Measurements from ENCODE around the gene UBR2.
A peak's percentile ranks its signal among the peaks of the same experiment; 100 is the strongest.
"Not testable (repeated sequence)": the region's sequence is repeated elsewhere in the genome, so short reads cannot be mapped to it uniquely, and the experiment has no call there.

The UBR2 gene

DNA sequence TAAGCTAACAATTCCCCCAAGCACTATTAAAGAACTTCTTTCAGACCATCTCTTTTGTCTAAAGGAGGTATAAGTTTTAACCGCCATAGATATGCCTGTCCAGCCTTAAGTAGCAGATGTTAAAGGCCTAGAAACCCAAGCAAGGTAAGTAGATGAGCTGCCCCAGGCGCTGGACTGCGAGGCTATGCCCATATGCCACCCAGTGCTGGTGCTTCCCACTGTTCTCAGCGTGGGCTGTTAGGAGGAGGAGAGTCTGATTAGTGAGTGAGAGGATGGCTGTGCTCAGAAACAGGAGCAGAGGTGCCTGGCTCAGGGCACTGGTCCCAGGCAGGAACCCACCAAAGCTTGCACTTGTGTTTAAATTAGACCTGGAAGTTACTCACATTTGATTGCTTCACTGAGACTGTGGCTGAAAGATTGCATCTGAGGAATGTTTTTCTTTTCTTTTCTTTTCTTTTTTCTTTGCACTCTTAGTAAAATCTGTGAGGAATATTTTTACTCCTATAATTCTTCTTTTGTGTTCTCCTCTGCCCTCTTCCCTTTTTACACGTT lies 126.4 kb downstream of the UBR2 start:
- Histone ChIP-seq H3K4me3 (ENCODE audit: low read depth, low read length) (no peak overlapping the region), H3K27ac (ENCODE audit: low read depth, low read length) (peak overlapping the region; percentile 88), H2AFZ (ENCODE audit: low read length, unreplicated experiment) (no peak overlapping the region), H3K4me1 (ENCODE audit: control insufficient read depth, insufficient read depth, low read length, unreplicated experiment) (peaks cover 60% of the 10 kb centered on the region), H3K36me3 (ENCODE audit: insufficient read depth, low read length) (peaks cover 11% of the 10 kb centered on the region), H3K27me3 (ENCODE audit: insufficient read depth, low read length) (no peaks in the 10 kb centered on the region), H3K79me2 (ENCODE audit: control insufficient read depth, insufficient read depth, low read length, unreplicated experiment) (no peaks in the 10 kb centered on the region)

DNA sequence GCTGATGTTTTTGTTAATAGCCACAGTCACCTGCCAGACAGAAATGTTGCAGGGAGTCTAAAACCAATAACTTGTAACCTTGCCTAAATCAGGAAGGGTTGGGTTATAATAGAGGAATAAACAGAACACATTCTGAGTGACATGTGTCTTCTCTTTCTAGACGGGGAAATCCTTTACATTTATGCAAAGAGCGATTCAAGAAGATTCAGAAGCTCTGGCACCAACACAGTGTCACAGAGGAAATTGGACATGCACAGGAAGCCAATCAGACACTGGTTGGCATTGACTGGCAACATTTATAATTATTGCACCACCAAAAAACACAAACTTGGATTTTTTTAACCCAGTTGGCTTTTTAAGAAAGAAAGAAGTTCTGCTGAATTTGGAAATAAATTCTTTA lies 127.0 kb downstream of the UBR2 start:
- Histone ChIP-seq H3K36me3 (ENCODE audit: insufficient read depth, low read length) (peaks cover 6% of the 10 kb centered on the region), H3K27ac (ENCODE audit: low read depth, low read length) (peak overlapping the region; percentile 88)

DNA sequence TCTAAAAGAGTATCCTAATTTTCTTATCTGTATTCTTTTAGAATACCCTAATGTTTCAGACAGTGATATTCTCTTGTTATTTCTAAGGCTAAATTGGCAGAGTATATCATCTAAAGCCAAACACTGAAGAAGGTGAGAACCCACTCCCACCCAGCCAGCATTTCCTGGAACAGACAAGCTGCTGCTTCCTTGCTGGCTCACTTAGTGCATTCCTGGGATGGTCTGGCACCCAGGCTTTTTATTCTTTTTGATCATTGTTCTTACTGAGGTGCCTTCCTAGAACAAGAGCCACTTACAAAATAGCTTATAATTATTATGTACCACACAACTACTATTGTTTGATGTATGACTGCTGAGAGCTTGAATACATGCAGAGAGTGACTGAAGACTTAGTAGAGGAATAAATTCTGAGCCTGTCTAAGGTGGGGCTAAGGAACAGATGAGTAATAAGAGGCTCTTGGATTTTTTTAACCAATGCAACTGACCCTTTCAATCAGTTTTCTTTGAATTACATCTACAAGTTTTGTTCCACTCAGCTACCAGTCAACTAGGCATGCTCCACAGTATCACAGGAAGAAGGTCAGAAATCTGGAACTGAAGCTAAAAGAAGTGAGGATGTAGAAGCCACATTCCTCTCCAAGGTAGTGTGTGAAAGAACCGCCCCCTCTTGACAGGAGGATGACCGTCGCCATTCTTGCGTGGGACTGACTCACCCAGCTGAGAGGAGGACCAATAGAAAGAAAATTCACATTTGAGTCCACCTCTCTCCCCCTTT lies 128.5 kb downstream of the UBR2 start:
- Histone ChIP-seq H3K4me1 (ENCODE audit: control insufficient read depth, insufficient read depth, low read length, unreplicated experiment) (peaks cover 70% of the 10 kb centered on the region), H3K79me2 (ENCODE audit: control insufficient read depth, insufficient read depth, low read length, unreplicated experiment) (no peaks in the 10 kb centered on the region), H3K27ac (ENCODE audit: low read depth, low read length) (peak overlapping the region; percentile 88), H3K27me3 (ENCODE audit: insufficient read depth, low read length) (no peaks in the 10 kb centered on the region), H2AFZ (ENCODE audit: low read length, unreplicated experiment) (no peak overlapping the region), H3K36me3 (ENCODE audit: insufficient read depth, low read length) (peaks cover 6% of the 10 kb centered on the region; the same call in 1 of the 2 replicates), H3K4me3 (ENCODE audit: low read depth, low read length) (0 out of 2 replicates have a peak overlapping the region, but pooled peaks have one; percentile 5)

More for the DNA sequence above, 127.0 kb downstream of the UBR2 start:
- no peak overlapping the region for H2AFZ ChIP-seq (ENCODE audit: low read length, unreplicated experiment)
- peaks cover 60% of the 10 kb centered on the region for H3K4me1 ChIP-seq (ENCODE audit: control insufficient read depth, insufficient read depth, low read length, unreplicated experiment)
- H3K4me3 ChIP-seq (ENCODE audit: low read depth, low read length), result no peak overlapping the region
- H3K27me3 ChIP-seq (ENCODE audit: insufficient read depth, low read length), result no peaks in the 10 kb centered on the region
- H3K79me2 ChIP-seq (ENCODE audit: control insufficient read depth, insufficient read depth, low read length, unreplicated experiment), result no peaks in the 10 kb centered on the region

DNA sequence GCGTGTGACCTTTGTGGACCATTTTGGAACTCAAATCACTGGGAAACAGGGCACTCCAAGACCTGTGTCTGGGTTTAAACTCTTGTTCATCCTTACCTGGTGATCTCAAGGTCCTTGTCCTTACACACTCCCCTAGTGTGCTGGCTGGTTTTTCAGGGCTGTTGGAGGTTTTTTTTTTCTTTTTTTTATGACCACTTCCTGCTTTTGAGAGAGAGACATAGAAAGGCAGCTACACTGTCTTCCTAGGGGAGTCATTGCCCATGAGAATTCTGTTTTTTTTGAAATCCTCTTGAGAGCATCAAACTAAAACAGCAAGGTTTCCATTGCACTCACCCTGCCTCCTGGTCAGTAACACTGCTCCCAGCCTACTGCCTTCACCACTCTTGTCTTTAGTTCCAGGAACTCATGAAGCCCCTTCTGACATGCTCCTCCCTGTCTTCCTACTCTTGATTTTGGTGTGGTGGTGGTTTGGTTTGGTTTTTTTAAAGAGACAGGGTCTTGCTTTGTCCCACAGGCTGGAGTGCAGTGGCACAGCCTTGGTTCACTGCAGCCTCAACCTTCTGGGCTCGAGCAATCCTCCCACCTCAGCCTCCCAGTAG lies 130.0 kb downstream of the UBR2 start:
- Histone ChIP-seq H3K27ac (ENCODE audit: low read depth, low read length) (peak overlapping the region; percentile 88), H3K27me3 (ENCODE audit: insufficient read depth, low read length) (no peaks in the 10 kb centered on the region), H3K4me1 (ENCODE audit: control insufficient read depth, insufficient read depth, low read length, unreplicated experiment) (peaks cover 61% of the 10 kb centered on the region), H3K36me3 (ENCODE audit: insufficient read depth, low read length) (peaks cover 6% of the 10 kb centered on the region; the same call in 1 of the 2 replicates), H2AFZ (ENCODE audit: low read length, unreplicated experiment) (no peak overlapping the region), H3K79me2 (ENCODE audit: control insufficient read depth, insufficient read depth, low read length, unreplicated experiment) (no peaks in the 10 kb centered on the region), H3K4me3 (ENCODE audit: low read depth, low read length) (no peak overlapping the region)

DNA sequence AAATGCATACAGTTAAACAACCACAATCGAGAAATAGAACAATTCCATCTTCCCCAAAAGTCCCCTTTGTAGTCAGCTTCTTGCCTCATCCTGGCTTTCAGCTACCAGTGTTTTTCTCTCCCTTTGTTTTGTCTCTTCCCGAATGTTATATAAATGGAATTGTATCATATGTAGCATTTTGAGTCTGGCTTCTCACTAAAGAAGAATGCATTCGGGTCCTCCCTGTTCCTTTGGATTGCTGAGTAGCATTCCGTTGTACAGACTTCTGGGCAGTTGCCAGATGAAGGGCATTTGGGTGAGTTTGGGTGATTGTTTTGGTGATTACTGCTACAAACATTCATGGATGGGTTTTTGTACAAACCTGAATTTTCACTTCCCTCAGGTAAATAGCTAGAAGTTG lies 130.8 kb downstream of the UBR2 start:
- Histone ChIP-seq H3K27ac (ENCODE audit: low read depth, low read length) (peak overlapping the region; percentile 88), H3K4me1 (ENCODE audit: control insufficient read depth, insufficient read depth, low read length, unreplicated experiment) (peaks cover 61% of the 10 kb centered on the region), H3K4me3 (ENCODE audit: low read depth, low read length) (no peak overlapping the region), H2AFZ (ENCODE audit: low read length, unreplicated experiment) (no peak overlapping the region), H3K27me3 (ENCODE audit: insufficient read depth, low read length) (no peaks in the 10 kb centered on the region), H3K36me3 (ENCODE audit: insufficient read depth, low read length) (peaks cover 6% of the 10 kb centered on the region; the same call in 1 of the 2 replicates), H3K79me2 (ENCODE audit: control insufficient read depth, insufficient read depth, low read length, unreplicated experiment) (no peaks in the 10 kb centered on the region)

DNA sequence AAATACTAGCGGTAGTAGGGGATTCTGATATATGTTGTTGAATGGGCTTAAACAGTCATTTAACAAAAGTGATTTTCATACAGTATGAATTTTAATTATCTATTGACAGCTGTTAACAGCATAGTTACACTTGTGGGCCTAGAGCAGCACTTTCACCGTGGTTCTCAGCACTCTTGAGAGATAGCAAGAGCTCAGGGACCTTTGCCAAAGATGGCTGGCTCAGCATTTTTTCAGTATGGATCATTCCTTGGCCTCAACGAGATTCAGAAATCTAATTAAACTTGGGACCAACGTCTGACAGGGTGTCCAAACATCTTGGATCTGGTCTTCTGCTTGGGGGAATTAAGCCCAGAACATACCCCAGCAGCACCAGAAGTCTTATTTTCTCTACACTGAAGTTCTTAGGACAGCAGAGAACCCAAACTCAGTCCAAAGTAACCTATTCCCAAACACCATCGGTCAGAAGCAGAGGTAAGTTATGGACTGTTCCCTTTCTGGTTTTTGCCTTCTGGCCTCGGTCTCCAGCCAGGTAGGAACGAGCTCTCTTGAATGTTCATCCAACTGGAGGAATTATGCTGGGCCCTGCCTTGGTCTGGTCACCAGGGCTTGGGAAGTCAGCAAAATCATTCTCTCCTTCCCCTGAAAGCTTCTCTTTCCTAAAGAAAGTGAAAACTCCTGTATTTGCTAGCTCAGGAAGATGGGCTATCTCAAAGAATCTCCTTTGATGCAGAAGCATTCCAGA lies 132.9 kb downstream of the UBR2 start:
- Histone ChIP-seq H3K36me3 (ENCODE audit: insufficient read depth, low read length) (peaks cover 6% of the 10 kb centered on the region; the same call in 1 of the 2 replicates), H3K4me3 (ENCODE audit: low read depth, low read length) (no peak overlapping the region), H3K27ac (ENCODE audit: low read depth, low read length) (no peak overlapping the region), H2AFZ (ENCODE audit: low read length, unreplicated experiment) (no peak overlapping the region), H3K79me2 (ENCODE audit: control insufficient read depth, insufficient read depth, low read length, unreplicated experiment) (no peaks in the 10 kb centered on the region), H3K4me1 (ENCODE audit: control insufficient read depth, insufficient read depth, low read length, unreplicated experiment) (peaks cover 44% of the 10 kb centered on the region), H3K27me3 (ENCODE audit: insufficient read depth, low read length) (no peaks in the 10 kb centered on the region)

DNA sequence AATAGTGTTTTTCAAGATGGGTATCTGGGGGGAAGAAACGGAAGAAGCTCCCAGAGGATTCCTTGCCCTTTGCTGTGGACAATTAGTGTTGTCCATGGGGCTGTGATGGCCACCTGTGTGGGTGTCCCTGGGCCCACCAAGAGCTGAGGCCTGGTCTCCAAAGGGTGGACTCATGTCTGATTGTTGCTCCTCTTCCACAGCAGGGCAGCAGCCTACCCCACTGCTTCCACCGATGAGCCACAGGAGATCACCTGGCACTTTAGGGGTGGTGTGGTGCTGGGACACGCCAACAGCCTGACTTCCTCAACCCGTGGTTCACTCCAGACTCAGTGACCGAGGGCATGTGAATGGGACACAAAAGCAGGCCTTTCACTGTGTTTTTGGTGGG lies 133.4 kb downstream of the UBR2 start:
- Histone ChIP-seq H3K79me2 (ENCODE audit: control insufficient read depth, insufficient read depth, low read length, unreplicated experiment) (no peaks in the 10 kb centered on the region), H3K36me3 (ENCODE audit: insufficient read depth, low read length) (peaks cover 6% of the 10 kb centered on the region; the same call in 1 of the 2 replicates), H3K27me3 (ENCODE audit: insufficient read depth, low read length) (no peaks in the 10 kb centered on the region), H2AFZ (ENCODE audit: low read length, unreplicated experiment) (no peak overlapping the region), H3K4me3 (ENCODE audit: low read depth, low read length) (no peak overlapping the region), H3K27ac (ENCODE audit: low read depth, low read length) (no peak overlapping the region), H3K4me1 (ENCODE audit: control insufficient read depth, insufficient read depth, low read length, unreplicated experiment) (peaks cover 44% of the 10 kb centered on the region)

DNA sequence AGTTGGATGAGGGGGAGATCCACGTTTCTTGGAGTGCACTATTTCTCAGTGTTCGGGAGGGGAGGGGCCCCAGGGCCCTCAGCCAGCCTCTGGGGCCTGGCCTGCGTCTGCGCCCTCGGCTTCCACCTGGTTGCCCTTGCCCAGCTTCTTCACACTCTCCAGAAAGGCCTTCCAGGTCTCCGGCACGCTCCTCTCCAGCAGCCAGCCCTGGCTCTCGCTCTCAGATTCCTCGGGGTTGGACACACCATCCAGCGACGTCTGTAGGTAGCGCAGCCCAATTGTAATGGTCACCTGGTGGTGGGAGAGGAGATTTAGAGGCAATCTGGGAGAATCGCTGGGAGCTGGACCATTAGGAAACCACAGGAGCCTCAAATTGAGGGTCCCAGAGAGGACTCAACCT lies 134.4 kb downstream of the UBR2 start:
- H2AFZ ChIP-seq (ENCODE audit: low read length, unreplicated experiment), result no peak overlapping the region
- peaks cover 37% of the 10 kb centered on the region for H3K4me1 ChIP-seq (ENCODE audit: control insufficient read depth, insufficient read depth, low read length, unreplicated experiment)
- H3K36me3 ChIP-seq (ENCODE audit: insufficient read depth, low read length), result 0 out of 2 replicates have a peak, but pooled peaks cover 2% of the 10 kb centered on the region
- no peaks in the 10 kb centered on the region for H3K27me3 ChIP-seq (ENCODE audit: insufficient read depth, low read length)
- no peak overlapping the region for H3K4me3 ChIP-seq (ENCODE audit: low read depth, low read length)
- no peak overlapping the region for H3K27ac ChIP-seq (ENCODE audit: low read depth, low read length)
- no peaks in the 10 kb centered on the region for H3K79me2 ChIP-seq (ENCODE audit: control insufficient read depth, insufficient read depth, low read length, unreplicated experiment)

DNA sequence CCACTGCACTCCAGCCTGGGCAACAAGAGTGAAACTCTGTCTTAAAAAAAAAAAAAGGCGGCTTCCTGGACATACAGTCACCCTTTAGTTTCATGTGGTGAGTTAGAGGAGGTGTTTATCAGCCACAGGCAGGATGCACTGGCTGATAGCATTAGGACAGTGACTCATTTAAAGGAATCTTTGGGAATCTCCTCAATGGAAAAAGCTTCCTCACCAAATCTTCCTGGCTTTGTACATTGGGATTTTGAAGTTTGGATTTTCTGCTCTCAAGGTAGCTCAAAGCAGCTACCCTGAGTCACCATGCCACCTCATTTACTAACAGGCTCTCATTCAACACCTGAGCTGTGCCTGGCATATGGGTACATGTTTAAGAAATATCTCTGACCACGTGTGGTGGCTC lies 138.4 kb downstream of the UBR2 start:
- Histone ChIP-seq H3K4me1 (ENCODE audit: control insufficient read depth, insufficient read depth, low read length, unreplicated experiment) (peaks cover 8% of the 10 kb centered on the region), H3K27me3 (ENCODE audit: insufficient read depth, low read length) (no peaks in the 10 kb centered on the region), H2AFZ (ENCODE audit: low read length, unreplicated experiment) (no peak overlapping the region), H3K27ac (ENCODE audit: low read depth, low read length) (no peak overlapping the region), H3K36me3 (ENCODE audit: insufficient read depth, low read length) (no peaks in the 10 kb centered on the region), H3K79me2 (ENCODE audit: control insufficient read depth, insufficient read depth, low read length, unreplicated experiment) (no peaks in the 10 kb centered on the region), H3K4me3 (ENCODE audit: low read depth, low read length) (no peak overlapping the region)

DNA sequence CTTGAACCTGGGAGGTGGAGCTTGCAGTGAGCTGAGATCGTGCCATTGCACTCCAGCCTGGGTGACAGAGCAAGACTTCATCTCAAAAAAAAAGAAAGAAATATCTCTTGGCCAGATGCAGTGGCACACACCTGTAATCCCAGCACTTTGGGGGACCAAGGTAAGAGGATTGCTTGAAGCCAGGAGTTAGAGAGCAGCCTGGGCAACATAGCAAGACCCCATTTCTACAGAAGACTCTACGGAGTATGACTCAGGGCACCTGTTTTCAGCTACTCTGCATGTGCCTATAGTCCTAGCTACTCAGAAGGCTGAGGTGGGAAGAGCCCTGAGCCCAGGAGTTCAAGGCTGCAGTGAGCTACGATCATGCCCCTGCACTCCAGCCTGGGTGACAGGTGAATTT lies 139.0 kb downstream of the UBR2 start:
- not testable (repeated sequence) for H3K4me3 ChIP-seq (ENCODE audit: low read depth, low read length); H2AFZ ChIP-seq (ENCODE audit: low read length, unreplicated experiment); H3K79me2 ChIP-seq (ENCODE audit: control insufficient read depth, insufficient read depth, low read length, unreplicated experiment); H3K27ac ChIP-seq (ENCODE audit: low read depth, low read length); H3K27me3 ChIP-seq (ENCODE audit: insufficient read depth, low read length); H3K36me3 ChIP-seq (ENCODE audit: insufficient read depth, low read length); H3K4me1 ChIP-seq (ENCODE audit: control insufficient read depth, insufficient read depth, low read length, unreplicated experiment)
